Activated naive CD4-positive, alpha-beta T cell treated with anti-CD3 and anti-CD28 coated beads, Interleukin-2, amount 50 U/mL, for 72 hours (primary cell): ENCODE data around the gene FAM110D. TPM values are rescaled to one million over a fixed set of nuclear protein-coding genes. Genes with fewer than 3 reads are reported as not detected.

Source experiments
- ATAC-seq, 2 donors: fragments of 150-1000 bp; cut with Tn5 transposase; 2 replicates each; pipeline ENCODE4 v1.10.0; 2021; ENCODE audit warnings: mild to moderate bottlenecking in 2 of 2, moderate library complexity in 2 of 2
- DNase-seq, 2 donors: peaks; one replicate each; pipeline ENCODE4 v3.0.0; 2021 to 2022; ENCODE audit warnings: low spot score in 2 of 2
- H3K27ac Mint-ChIP-seq, 2 donors: one replicate each; pipeline ENCODE4 v1.8.0; 2022; ENCODE audit warnings: mild to moderate bottlenecking in 2 of 2, mixed read lengths in 2 of 2
- H3K36me3 Mint-ChIP-seq, 2 donors: one replicate each; pipeline ENCODE4 v1.8.0; 2022; ENCODE audit warnings: mixed read lengths in 2 of 2
- H3K9me3 Mint-ChIP-seq, 2 donors: one replicate each; pipeline ENCODE4 v1.8.0; 2022; ENCODE audit warnings: mixed read lengths in 2 of 2
- total RNA-seq, 2 donors: library from RNA; stranded (reverse); gene quantifications; one replicate each; pipeline ENCODE4 v1.2.3, GENCODE V29; 2022

FAM110D gene
- not detected for total RNA-seq

DNA sequence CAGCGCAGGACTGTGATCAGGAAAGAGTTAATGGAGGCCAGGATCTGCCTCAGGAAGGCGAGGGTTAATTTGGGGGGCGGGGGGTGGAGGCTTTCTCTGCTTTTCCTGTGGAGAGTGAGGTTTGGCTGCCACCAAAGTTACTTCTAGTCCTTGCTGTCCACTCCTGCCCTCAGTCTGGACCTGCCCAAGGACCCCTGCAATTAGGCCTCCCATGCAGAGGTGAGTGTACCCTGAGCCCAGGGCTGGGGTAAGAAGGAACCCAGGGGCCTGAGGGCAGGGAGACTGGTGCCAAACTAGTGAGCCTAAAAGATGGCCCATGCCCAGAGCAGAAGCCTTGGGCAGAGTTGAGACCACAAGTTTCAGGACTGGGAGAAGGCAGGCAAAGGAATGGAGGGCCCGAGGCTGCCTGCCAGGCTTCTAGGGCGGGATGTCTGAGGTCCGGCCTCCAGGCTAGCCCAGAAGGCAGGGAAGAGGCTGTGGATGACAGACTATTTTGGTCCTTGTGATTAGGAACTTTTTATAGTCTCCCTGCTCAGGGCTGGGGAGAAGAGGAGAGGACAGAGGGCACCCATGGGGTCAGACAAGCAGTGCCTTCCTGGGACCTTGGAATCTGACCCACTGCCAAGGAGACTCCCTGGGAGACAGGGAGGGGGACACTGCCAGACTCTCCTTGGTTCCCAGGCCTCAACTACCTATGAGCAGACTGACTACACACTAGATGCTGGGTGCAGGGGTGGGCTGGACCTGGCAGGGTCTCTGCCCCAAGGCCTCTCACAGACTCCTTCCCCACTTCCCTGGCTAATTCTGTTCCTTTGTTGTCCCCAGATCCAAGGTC lies at the start of gene FAM110D:
Gene FAM110D (plus strand): TSS at position 172 of the 835 bp plus-strand sequence. CDS start 2,213 bp downstream, outside the sequence.
- H3K36me3 Mint-ChIP-seq, result no peaks in the 10 kb centered on the region
- H3K9me3 Mint-ChIP-seq, result no peaks in the 10 kb centered on the region
- DNase-seq, result no peak
- H3K27ac Mint-ChIP-seq, result no peak within 1 kb of the TSS
- ATAC-seq, result no peak

DNA sequence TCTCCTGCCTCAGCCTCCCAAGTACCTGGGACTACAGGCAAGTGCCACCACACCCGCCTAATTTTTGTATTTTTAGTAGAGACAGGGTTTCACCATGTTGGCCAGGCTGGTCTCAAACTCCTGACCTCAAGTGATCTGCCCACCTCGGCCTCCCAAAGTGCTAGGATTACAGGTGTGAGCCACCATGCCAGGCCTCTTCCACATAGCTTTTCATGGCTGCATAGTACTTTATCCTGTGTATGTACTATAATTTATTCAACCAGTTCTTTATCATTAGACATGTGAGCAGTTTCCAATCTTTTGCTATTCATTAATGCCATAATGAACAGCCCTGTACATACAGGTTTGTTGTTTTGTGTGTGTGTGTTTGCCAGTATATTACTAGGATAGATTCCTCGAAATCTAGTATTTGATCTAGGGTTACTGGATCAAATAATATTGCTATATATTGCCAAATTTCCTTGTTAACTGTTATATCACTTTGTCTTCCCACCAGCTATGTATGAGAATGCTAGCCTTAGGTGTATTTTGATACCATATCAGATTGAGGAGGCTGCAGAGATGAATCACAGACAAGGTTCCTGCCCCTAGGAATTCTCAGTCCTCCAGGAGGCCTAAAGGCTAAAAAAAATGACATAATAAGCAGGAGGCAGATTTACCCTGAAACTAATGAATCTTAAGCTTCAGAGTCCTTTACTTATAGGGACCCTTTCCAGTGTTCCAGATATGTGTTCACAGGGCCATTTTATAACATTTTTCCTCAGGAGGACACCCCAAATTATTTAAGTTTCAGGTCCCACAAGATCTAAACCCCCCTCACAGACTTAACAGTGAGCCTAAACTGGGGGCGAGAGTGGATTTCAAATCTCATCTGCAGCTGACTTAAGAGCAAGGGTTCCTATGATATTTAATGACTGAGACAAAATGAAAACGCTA lies 49.4 kb upstream of the FAM110D start:
- Mint-ChIP-seq H3K9me3 (no peaks in the 10 kb centered on the region), H3K27ac (peak overlapping the region in 1 of 2 donors; percentile 83), H3K36me3 (peaks cover 0 to 12% of the 10 kb centered on the region in 2 donors)
- ATAC-seq (no peak), DNase-seq (no peak)

DNA sequence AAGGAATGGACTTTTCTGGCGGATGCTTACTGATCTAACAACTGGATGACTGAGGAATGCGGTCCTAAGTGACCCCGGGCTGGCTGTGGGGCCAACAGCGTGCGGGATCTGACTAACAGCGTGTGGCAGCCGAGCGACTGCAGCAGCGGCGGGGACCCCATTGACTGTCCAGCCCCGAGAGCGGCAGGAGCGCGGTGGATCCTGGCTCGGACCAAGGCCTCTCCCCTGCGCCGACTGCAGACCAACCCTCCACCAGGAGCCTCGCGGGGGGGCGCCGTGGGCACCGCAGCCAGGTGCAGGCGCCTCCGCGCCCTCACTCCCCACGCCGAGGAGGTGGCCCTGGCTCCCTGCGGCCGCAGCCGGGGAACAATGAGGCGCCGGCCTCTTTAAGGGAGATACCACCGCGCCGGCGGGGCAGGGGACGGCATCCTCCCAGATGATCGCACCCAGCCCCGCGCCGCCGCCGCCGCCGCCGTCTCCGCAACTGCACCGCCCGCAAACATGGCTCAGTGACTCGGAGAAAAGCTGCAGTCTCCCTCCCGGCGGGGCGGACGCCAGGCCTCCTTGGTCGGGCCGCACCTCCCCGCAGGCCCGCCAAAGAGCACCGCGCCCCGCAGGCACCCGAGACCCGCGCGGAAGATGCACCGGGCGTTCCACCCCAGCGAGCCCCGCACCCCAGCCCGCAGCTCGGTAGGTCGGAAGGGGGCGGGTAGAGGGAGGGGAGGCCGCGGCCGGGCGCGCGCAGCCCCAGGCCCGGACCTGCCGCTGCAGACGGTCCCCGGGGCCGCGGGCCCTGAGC lies 47.9 kb upstream of the FAM110D start:
- H3K36me3 Mint-ChIP-seq, result peaks cover 0 to 13% of the 10 kb centered on the region in 2 donors
- no peaks in the 10 kb centered on the region for H3K9me3 Mint-ChIP-seq
- peak overlapping the region; percentile 73 to 83 for H3K27ac Mint-ChIP-seq
- ATAC-seq, result peak; percentile 61 to 62
- DNase-seq, result peak; percentile 72 to 79

DNA sequence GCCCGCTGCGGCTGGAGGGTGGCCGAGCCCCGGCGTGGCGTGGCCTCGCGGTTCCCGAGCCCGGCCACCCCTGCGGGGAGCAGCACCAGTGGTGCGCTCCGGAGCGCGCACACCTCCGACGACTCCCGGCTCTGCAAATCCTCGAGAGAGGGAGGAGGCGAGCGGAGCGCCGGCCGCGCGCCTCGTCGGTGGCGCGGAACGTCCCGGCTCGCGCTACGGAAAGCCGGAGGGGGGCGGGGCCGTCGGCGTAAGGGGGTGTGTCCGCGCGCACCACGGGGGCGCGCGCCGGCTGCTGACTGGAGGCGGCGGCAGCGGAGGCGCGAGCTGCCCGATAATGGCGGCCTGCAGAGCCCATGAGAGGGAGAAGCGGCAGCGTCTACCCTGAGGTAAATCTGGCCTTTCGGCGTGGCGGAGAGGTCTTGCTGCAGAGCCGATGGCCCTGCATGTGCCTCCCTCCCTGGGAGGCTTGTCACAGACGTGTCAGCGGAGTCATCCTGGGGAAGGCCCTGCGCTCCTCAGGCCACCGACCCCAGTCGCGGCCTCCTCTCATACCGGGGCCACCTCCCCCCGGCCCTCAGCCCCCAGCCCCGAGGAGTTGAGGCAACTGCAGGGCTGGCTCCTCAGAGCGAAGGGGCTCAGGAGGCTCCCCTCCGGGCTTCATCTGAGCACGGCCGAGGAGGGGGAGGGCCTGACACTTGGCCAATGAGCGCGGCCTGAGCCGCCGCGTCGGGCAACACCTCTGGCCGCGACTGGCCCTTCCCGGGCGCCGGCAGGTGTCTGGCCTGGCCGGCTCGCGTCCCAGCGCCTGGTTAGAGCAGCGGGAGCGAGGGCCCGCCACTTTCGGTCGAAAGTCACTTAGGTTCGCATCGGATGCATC lies 47.1 kb upstream of the FAM110D start, which contains the start of gene PDIK1L:
Gene PDIK1L (plus strand): TSS at position 295 of the 877 bp plus-strand sequence. CDS start 2,485 bp downstream, outside the sequence.
- peak within 1 kb of the TSS; percentile 83 to 93 for H3K27ac Mint-ChIP-seq
- no peaks in the 10 kb centered on the region for H3K9me3 Mint-ChIP-seq
- DNase-seq, result peak; percentile 91 to 94
- peak; percentile 72 to 88 for ATAC-seq
- H3K36me3 Mint-ChIP-seq, result peaks cover 0 to 13% of the 10 kb centered on the region in 2 donors

DNA sequence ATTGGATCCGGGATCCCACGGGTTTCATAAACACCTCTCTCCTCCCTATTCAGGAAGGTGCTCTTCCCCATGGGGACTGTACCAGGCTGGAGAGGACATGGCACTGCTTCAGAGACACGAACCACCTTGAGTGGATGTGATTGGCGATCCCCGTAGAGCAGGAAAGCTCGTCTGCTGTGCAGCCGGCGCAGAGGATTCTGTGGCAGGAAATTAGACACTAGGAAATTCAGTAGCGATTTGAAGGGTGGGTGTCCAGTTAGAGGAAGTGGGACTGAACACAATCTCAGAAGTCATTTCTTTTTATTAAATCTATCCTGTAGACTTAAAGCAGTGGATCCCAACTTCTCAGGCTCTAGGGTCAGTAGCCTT lies 46.5 kb upstream of the FAM110D start:
- H3K9me3 Mint-ChIP-seq, result no peaks in the 10 kb centered on the region
- DNase-seq, result peak in 1 of 2 donors; percentile 20
- peaks cover 0 to 13% of the 10 kb centered on the region in 2 donors for H3K36me3 Mint-ChIP-seq
- peak overlapping the region; percentile 83 to 93 for H3K27ac Mint-ChIP-seq
- ATAC-seq, result peak in 1 of 2 donors; percentile 26

DNA sequence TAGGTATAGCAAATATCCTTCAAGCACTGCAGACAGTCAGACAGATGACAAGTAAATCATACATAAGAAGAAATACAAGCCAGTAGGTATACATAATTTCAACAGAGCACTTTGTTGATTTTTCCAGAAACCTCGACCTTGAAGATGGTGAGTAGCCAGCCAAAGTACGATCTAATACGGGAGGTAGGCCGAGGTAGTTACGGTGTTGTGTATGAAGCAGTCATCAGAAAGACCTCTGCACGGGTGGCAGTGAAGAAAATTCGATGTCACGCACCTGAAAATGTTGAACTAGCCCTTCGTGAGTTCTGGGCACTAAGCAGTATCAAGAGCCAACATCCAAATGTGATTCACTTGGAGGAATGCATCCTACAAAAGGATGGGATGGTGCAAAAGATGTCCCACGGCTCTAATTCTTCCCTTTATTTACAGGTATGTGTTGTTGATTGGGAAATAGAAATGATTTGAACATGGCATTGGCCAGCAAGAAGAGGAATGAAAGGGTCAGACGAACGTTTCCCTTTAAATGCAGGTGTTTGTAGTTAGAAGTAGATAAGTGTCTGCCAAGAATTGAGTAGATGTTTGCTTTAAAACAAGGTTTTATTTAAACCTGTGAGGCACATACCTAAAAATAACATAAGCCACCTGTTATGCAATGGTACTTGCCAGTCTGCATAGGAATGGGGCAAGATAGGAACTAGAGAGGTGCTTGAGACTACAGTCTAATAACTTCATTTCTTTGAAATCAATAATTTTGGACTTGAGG lies 44.5 kb upstream of the FAM110D start:
- ATAC-seq, result no peak
- no peak overlapping the region for H3K27ac Mint-ChIP-seq
- H3K9me3 Mint-ChIP-seq, result no peaks in the 10 kb centered on the region
- no peak for DNase-seq
- peaks cover 7 to 13% of the 10 kb centered on the region in 2 donors for H3K36me3 Mint-ChIP-seq

DNA sequence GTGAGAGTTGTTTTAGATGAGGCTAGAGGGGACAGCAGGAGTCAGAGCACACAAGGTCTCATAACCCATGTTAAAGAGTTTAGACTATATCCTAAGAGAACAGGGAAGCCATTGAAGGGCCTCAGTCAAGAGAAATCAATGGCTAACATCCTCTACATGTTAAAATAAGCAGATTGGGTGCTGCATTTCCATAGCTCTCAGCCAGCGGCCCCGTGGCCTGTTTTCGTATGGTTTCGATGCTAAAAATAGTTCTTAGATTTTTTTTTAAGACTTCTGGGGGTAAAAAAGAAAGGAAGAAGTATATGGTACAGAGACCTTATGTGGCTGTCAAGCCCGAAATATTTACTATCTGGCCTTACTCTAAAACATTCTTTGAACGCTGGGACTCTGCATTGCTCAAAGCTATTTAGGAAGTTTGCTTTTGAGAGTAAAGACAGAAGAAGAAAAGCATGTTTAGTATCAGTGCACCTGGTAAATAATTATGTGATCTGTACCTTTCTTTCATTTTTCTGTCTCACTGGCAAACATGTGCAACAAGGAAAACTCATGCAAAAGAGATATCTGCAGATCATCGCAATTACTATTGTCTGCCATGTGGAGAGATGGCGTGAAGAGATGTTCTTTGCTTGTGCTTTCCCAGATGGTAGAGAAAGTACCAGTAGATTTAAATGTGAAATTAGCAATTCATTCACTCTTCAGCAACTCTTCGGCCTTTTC lies 38.8 kb upstream of the FAM110D start:
- Mint-ChIP-seq H3K9me3 (no peaks in the 10 kb centered on the region), H3K36me3 (peaks cover 0 to 19% of the 10 kb centered on the region in 2 donors), H3K27ac (peak overlapping the region; percentile 41 to 58)
- DNase-seq (no peak), ATAC-seq (no peak)

DNA sequence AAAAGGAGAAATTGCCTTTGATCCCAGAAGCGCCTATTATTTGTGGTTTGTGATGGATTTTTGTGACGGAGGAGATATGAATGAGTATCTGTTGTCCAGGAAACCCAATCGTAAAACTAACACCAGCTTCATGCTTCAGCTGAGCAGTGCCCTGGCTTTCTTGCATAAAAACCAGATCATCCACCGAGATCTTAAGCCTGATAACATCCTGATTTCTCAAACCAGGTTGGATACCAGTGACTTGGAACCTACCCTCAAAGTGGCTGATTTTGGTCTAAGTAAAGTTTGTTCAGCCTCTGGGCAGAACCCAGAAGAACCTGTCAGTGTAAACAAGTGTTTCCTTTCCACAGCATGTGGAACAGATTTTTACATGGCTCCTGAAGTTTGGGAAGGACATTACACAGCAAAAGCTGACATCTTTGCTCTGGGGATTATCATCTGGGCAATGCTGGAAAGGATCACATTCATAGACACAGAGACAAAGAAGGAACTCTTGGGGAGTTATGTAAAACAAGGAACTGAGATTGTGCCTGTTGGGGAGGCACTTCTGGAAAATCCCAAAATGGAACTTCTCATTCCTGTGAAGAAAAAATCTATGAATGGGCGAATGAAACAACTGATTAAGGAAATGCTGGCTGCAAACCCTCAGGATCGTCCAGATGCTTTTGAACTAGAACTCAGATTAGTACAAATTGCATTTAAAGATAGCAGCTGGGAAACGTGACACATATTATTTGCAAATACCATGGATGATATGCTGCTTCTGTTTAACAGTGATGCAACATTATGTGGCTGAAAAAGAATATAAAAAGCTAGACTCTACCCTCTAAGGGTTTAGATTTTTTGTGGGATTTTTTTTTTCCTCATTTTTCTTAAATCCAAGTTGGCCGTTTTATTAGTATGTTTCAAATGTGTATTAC lies 36.8 kb upstream of the FAM110D start:
- no peak for DNase-seq
- Mint-ChIP-seq H3K36me3 (peaks cover 0 to 19% of the 10 kb centered on the region in 2 donors), H3K9me3 (no peaks in the 10 kb centered on the region), H3K27ac (no peak overlapping the region)
- no peak for ATAC-seq

DNA sequence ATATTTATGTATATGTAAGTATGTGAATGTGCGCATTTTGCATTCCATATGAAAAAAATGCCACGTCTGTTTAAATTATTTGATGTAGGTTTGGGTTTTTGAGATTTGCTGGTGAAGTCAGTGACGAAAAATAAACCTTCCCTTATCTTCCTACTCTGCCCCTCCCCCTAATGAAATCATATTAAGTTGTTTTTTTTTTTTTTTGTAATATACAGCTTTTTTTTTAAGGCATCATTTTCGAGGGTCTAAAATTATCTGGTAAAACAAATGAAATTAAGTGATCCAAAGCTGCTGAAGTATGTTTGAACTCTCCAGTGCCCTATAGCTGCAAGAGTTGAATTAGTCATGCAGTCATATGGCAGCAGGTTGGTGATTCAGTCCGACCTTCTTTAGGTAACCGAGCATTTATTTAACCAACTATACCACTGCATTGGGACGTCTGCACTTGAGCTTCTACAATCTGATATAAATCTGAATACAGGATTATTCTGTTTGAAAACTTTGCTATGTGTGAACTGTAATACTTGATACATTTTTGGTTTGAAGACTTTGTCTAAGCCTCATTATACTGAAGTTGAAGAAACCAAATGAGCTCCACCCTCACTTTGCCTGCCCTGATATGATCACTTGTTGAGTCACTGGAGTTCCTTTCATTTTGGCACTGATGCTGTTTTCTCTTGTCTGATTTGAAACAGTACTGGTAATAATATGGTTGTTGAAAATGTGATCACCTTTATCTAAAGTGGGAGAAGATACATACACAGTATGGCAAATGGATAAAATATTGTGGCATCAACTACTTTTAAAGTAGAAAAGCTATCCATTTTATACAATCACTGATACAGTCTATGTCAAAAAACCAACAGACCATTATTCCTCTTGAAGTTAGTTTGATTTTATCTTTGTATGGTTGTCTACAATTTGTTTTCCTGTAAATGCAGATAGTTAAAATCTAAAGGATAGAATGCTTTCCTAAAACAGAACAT lies 35.6 kb upstream of the FAM110D start:
- peak; percentile 34 to 74 for ATAC-seq
- Mint-ChIP-seq H3K36me3 (peaks cover 0 to 19% of the 10 kb centered on the region in 2 donors), H3K27ac (peak overlapping the region in 1 of 2 donors; percentile 51), H3K9me3 (no peaks in the 10 kb centered on the region)
- no peak for DNase-seq

DNA sequence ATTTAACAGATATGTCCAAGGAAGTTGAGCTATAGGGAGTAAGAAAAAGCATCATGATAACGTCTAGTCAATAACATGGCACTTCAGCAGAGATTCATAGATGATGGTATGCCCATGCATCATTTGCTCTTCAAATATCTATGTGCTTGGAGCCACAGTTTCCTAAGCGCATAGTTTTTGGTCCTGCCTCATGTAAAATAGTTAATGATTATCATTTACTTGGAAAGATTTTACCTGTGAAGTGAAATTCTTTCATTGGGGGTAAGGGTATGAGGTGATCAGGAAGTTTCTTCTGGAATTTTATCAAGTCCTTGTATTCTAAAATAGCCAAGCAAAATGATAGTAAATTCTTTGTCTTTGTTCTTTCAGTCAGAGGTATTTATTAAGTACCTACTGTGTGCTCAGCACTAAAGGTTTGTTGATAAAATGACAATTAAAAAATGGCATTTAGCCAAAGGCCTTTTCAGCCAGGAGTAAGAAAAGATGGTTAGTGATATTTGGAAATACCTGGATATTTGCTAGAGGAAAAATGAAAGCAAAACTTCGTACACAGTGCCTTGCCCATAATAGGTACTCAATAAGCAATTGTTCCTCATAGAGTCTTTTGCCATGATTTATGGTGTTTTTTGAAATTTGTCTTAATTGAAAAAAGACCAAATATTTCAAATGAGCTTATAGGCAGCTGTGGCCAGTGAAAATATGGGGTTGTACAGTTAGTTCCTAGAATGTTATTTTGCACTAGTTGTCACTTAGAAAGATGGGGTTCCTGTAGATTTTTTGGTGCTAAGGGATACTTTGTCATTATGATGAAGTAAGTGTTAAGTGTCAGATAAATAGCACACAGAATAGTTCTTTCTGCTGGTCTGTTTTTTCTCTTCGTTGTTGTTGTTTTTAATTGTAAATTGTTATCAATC lies 34.2 kb upstream of the FAM110D start:
- DNase-seq, result no peak
- ATAC-seq, result no peak
- H3K9me3 Mint-ChIP-seq, result no peaks in the 10 kb centered on the region
- no peak overlapping the region for H3K27ac Mint-ChIP-seq
- peaks cover 0 to 12% of the 10 kb centered on the region in 2 donors for H3K36me3 Mint-ChIP-seq

DNA sequence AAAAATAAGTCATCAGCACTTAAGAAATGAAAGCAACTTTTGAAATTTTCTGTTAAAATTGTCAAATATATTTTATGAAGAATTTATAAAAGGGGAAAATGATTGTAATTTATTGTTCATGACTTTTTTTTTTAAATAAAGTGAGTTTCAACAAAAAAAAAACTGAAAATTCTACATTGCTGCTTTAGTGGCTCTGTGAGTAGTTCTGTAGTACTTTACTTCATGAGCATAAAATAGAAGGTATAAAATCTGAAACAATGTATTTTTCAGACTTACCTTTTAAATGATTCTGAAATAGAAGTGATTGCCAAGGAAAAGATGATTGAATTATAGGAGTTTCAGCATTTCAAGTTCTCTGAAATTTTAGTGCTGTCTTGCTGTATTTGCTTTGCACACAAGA lies 33.5 kb upstream of the FAM110D start:
- peaks cover 0 to 12% of the 10 kb centered on the region in 2 donors for H3K36me3 Mint-ChIP-seq
- no peak for DNase-seq
- no peaks in the 10 kb centered on the region for H3K9me3 Mint-ChIP-seq
- H3K27ac Mint-ChIP-seq, result peak overlapping the region; percentile 90 to 95
- no peak for ATAC-seq
